Loucy (cell line): ENCODE data around the gene ALKBH3.

Source experiments
- EZH2phosphoT487 ChIP-seq: fragments of 200-600 bp; IDR thresholded peaks from 2 replicates; pipeline ENCODE4 v1.6.1; 2018; ENCODE audit warnings: antibody characterized with exemption, mild to moderate bottlenecking, moderate library complexity, borderline replicate concordance
- TF ChIP-seq, protein P1 (sequence below): fragments of 200-600 bp; sonication (generic); conservative IDR thresholded peaks from 2 replicates; pipeline ENCODE4 v1.5.1; 2014; ENCODE audit warnings: mild to moderate bottlenecking, antibody characterized with exemption, low read length

DNA sequence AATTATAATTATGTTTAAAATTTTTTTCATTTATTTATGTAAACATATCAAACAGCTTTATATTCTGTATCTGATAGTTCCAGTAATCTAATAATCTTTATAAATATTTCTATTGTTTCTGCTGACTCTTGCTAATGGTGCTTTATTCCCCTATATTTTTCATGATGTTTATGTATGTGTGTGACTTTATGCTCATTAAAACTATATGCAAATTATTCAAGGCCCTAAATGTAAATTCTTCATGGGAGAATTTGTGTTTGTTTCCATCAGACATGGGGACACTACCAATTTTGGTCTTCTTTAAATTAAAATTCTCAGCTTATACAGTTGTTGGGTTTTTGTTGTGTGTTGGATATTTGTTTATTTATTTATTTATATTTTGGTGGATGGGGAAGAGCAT lies 13.7 kb upstream of the ALKBH3 start:
- TF ChIP-seq, protein P1, sequence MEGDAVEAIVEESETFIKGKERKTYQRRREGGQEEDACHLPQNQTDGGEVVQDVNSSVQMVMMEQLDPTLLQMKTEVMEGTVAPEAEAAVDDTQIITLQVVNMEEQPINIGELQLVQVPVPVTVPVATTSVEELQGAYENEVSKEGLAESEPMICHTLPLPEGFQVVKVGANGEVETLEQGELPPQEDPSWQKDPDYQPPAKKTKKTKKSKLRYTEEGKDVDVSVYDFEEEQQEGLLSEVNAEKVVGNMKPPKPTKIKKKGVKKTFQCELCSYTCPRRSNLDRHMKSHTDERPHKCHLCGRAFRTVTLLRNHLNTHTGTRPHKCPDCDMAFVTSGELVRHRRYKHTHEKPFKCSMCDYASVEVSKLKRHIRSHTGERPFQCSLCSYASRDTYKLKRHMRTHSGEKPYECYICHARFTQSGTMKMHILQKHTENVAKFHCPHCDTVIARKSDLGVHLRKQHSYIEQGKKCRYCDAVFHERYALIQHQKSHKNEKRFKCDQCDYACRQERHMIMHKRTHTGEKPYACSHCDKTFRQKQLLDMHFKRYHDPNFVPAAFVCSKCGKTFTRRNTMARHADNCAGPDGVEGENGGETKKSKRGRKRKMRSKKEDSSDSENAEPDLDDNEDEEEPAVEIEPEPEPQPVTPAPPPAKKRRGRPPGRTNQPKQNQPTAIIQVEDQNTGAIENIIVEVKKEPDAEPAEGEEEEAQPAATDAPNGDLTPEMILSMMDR: no peak
- no peak for TF ChIP-seq EZH2phosphoT487
